ENCODE results near the gene SND1.

DNA sequence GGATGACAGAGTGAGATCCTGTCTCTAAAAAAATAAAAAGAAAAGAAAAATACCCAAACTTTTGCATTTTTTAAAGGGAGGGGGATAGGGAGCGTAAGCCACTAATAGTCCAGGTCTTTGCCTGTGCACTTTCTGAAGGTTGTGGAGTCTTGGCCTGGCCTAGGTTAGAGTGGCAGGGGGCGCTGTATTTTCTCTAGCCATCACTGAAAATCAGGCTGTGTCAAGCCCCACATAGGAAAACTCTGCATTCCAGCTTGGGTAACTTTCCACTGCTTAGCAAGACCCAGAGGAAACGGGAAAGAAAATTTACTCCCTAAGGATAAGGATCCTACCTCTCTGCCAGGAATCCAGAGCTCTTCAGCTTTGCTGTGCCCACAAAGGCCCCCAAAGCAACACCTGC is 23.5 kb upstream of the SND1 start:
- TF ChIP-seq, protein P1, sequence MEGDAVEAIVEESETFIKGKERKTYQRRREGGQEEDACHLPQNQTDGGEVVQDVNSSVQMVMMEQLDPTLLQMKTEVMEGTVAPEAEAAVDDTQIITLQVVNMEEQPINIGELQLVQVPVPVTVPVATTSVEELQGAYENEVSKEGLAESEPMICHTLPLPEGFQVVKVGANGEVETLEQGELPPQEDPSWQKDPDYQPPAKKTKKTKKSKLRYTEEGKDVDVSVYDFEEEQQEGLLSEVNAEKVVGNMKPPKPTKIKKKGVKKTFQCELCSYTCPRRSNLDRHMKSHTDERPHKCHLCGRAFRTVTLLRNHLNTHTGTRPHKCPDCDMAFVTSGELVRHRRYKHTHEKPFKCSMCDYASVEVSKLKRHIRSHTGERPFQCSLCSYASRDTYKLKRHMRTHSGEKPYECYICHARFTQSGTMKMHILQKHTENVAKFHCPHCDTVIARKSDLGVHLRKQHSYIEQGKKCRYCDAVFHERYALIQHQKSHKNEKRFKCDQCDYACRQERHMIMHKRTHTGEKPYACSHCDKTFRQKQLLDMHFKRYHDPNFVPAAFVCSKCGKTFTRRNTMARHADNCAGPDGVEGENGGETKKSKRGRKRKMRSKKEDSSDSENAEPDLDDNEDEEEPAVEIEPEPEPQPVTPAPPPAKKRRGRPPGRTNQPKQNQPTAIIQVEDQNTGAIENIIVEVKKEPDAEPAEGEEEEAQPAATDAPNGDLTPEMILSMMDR (IDR thresholded peaks at IDR 0.05), result no peak
- no peak for TF ChIP-seq POLR2A (IDR thresholded peaks at IDR 0.05)

All from body of pancreas (tissue), 4 donors.